H9 (cell line): ENCODE measurements around the gene MEGF9. TPM values are rescaled to one million over a fixed set of nuclear protein-coding genes. Genes with fewer than 3 reads are reported as not detected.

Source experiments
- DNase-seq: peaks from one replicate; pipeline ENCODE4 v3.0.0-alpha.2; 2017
- H2AFZ ChIP-seq: one replicate; pipeline ENCODE4 v1.6.1; 2013; ENCODE audit warnings: mild to moderate bottlenecking, low read length, control low read depth, moderate library complexity
- H2AK5ac ChIP-seq: 2 replicates; pipeline ENCODE4 v1.6.1; 2013; ENCODE audit warnings: low read length, control low read depth, mixed read lengths; ENCODE audit not compliant: insufficient read length
- H2BK120ac ChIP-seq: one replicate; pipeline ENCODE4 v1.6.1; 2013; ENCODE audit warnings: low read depth, mild to moderate bottlenecking, low read length, control low read depth, inconsistent platforms; ENCODE audit not compliant: poor library complexity, severe bottlenecking
- H2BK12ac ChIP-seq: 2 replicates; pipeline ENCODE4 v1.6.1; 2013; ENCODE audit warnings: low read length, control low read depth, mixed read lengths, low read depth; ENCODE audit not compliant: insufficient read length
- H2BK15ac ChIP-seq: 2 replicates; pipeline ENCODE4 v1.6.1; 2013; ENCODE audit warnings: low read depth, low read length, control low read depth
- H2BK20ac ChIP-seq: one replicate; pipeline ENCODE4 v1.6.1; 2013; ENCODE audit warnings: low read depth, mild to moderate bottlenecking, low read length, control low read depth, inconsistent platforms; ENCODE audit not compliant: poor library complexity, severe bottlenecking
- H2BK5ac ChIP-seq: 2 replicates; pipeline ENCODE4 v1.6.1; 2013; ENCODE audit warnings: low read length, control low read depth, mixed read lengths; ENCODE audit not compliant: insufficient read length
- H3K14ac ChIP-seq: 2 replicates; pipeline ENCODE4 v1.6.1; 2013; ENCODE audit warnings: low read length, control low read depth; ENCODE audit not compliant: insufficient read depth
- H3K18ac ChIP-seq: 2 replicates; pipeline ENCODE4 v1.6.1; 2013; ENCODE audit warnings: low read depth, mild to moderate bottlenecking, mixed read lengths, low read length, control low read depth; ENCODE audit not compliant: insufficient read length
- H3K23ac ChIP-seq: 2 replicates; pipeline ENCODE4 v1.6.1; 2013; ENCODE audit warnings: low read length, control low read depth, mixed read lengths, low read depth; ENCODE audit not compliant: insufficient read length
- H3K23me2 ChIP-seq: 2 replicates; pipeline ENCODE4 v1.6.1; 2013; ENCODE audit warnings: low read depth, mild to moderate bottlenecking, mixed read lengths, low read length, control low read depth; ENCODE audit not compliant: insufficient read length, poor library complexity, severe bottlenecking
- H3K27ac ChIP-seq: 2 replicates; pipeline ENCODE4 v1.5.1; 2013; ENCODE audit warnings: low read length, control low read depth, mixed read lengths, low read depth; ENCODE audit not compliant: insufficient read length
- H3K27me3 ChIP-seq: 2 replicates; pipeline ENCODE4 v1.6.1; 2013; ENCODE audit warnings: low read length, control low read depth, inconsistent platforms; ENCODE audit not compliant: insufficient read depth
- H3K4ac ChIP-seq: 2 replicates; pipeline ENCODE4 v1.6.1; 2013; ENCODE audit warnings: low read depth, mild to moderate bottlenecking, control low read depth, inconsistent platforms, low read length, moderate library complexity
- H3K4me1 ChIP-seq: 2 replicates; pipeline ENCODE4 v1.6.1; 2013; ENCODE audit warnings: low read length, control low read depth, inconsistent platforms; ENCODE audit not compliant: insufficient read depth
- H3K4me2 ChIP-seq: 2 replicates; pipeline ENCODE4 v1.6.1; 2013; ENCODE audit warnings: low read length, control low read depth, mixed read lengths; ENCODE audit not compliant: insufficient read length, insufficient read depth
- H3K56ac ChIP-seq: 2 replicates; pipeline ENCODE4 v1.6.1; 2013; ENCODE audit warnings: low read depth, mild to moderate bottlenecking, mixed read lengths, low read length, control low read depth; ENCODE audit not compliant: insufficient read length
- H3K79me1 ChIP-seq: 2 replicates; pipeline ENCODE4 v1.6.1; 2013; ENCODE audit warnings: low read depth, mild to moderate bottlenecking, moderate library complexity, low read length, control low read depth, inconsistent platforms; ENCODE audit not compliant: insufficient read depth, poor library complexity, severe bottlenecking
- H3K79me2 ChIP-seq: 2 replicates; pipeline ENCODE4 v1.6.1; 2013; ENCODE audit warnings: low read length, control low read depth, inconsistent platforms; ENCODE audit not compliant: insufficient read depth
- H3K9ac ChIP-seq: 2 replicates; pipeline ENCODE4 v1.6.1; 2013; ENCODE audit warnings: low read length, control low read depth, mixed read lengths; ENCODE audit not compliant: insufficient read length; ENCODE audit errors: extremely low read depth
- H3K9me3 ChIP-seq: one replicate; pipeline ENCODE4 v1.6.1; 2013; ENCODE audit warnings: low read depth, low read length, inconsistent platforms; ENCODE audit not compliant: control insufficient read depth
- H3T11ph ChIP-seq: one replicate; pipeline ENCODE4 v1.6.1; 2013; ENCODE audit warnings: mild to moderate bottlenecking, low read length, control low read depth, inconsistent platforms
- H4K20me1 ChIP-seq: one replicate; pipeline ENCODE4 v1.6.1; 2013; ENCODE audit not compliant: control insufficient read depth, insufficient read length, insufficient read depth
- H4K5ac ChIP-seq: 2 replicates; pipeline ENCODE4 v1.6.1; 2013; ENCODE audit warnings: low read depth, mild to moderate bottlenecking, mixed read lengths, low read length, control low read depth; ENCODE audit not compliant: insufficient read length
- H4K8ac ChIP-seq: replicated peaks from 2 replicates; pipeline ENCODE4 v1.6.1; 2013; ENCODE audit warnings: low read length, control low read depth, mixed read lengths, low read depth; ENCODE audit not compliant: insufficient read length
- H4K91ac ChIP-seq: 2 replicates; pipeline ENCODE4 v1.6.1; 2013; ENCODE audit warnings: low read depth, mild to moderate bottlenecking, moderate library complexity, mixed read lengths, low read length, control low read depth; ENCODE audit not compliant: insufficient read length
- H3K27ac Mint-ChIP-seq, 3 experiments: 2 replicates in 2 of 3; 3 replicates in 1 of 3; pipeline ENCODE4 v1.8.0; 2020 to 2021; ENCODE audit warnings: mixed read lengths in 3 of 3, mild to moderate bottlenecking in 1 of 3, moderate library complexity in 1 of 3
- H3K27me3 Mint-ChIP-seq: 2 replicates; pipeline ENCODE4 v1.8.0; 2021; ENCODE audit warnings: low read depth, mild to moderate bottlenecking, moderate library complexity, mixed read lengths
- H3K36me3 Mint-ChIP-seq, 3 experiments: 2 replicates in 2 of 3; 3 replicates in 1 of 3; pipeline ENCODE4 v1.8.0; 2020 to 2021; ENCODE audit warnings: low read depth in 3 of 3, mixed read lengths in 3 of 3; ENCODE audit not compliant: insufficient read depth in 1 of 3
- H3K4me1 Mint-ChIP-seq, 2 experiments: 2 replicates each; pipeline ENCODE4 v1.8.0; 2020; ENCODE audit warnings: mixed read lengths in 2 of 2
- H3K4me3 Mint-ChIP-seq, 2 experiments: 2 replicates in 1 of 2; 3 replicates in 1 of 2; pipeline ENCODE4 v1.8.0; 2020 to 2021; ENCODE audit warnings: mild to moderate bottlenecking in 2 of 2, mixed read lengths in 2 of 2, moderate library complexity in 1 of 2
- H3K9me3 Mint-ChIP-seq, 2 experiments: 2 replicates in 1 of 2; 3 replicates in 1 of 2; pipeline ENCODE4 v1.8.0; 2020; ENCODE audit warnings: mild to moderate bottlenecking in 2 of 2, mixed read lengths in 2 of 2, moderate library complexity in 1 of 2
- WGBS: extraction: QIAGEN DNeasy Blood & Tissue Kit; methylation state at CpG from one replicate; pipeline ENCODE4 v1.1.7; 2013; ENCODE audit warnings: missing lambda C conversion rate, low lambda C conversion rate, mixed read lengths; ENCODE audit not compliant: insufficient read length; ENCODE audit errors: extremely low coverage; 5-methylcytosine and 5-hydroxymethylcytosine counted together
- total RNA-seq: library from RNA; stranded (reverse); gene quantifications from 2 replicates; pipeline ENCODE4 v1.2.1, GENCODE V29; 2021
- TF ChIP-seq, protein P1 (sequence below): fragments of 200-600 bp; sonication (generic); conservative IDR thresholded peaks from 3 replicates; pipeline ENCODE4 v1.8.0; 2021; ENCODE audit warnings: antibody characterized with exemption, mild to moderate bottlenecking

MEGF9 gene
- total RNA-seq, 1 experiment from 2014 or later: 0.94 TPM

DNA sequence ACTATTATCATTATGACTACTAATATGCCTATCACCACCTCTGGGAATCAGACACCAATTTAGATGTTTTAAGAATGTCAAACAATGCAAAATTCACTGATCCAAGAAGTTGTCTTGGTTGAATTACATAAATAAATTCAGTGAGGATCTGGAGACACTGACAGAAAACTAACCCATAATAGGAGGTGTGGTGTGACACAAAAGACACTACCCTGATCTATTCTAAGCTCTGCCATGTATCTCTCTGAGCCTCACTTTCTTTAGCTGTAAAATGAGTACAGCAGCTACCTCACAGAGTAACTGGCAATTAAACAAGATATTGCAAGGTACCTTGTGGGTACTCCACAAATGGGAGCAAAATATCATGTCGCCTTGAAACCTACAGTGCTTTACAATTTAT is 141.8 kb downstream of the MEGF9 start:
- H3K27ac ChIP-seq: no peak overlapping the region
- peaks cover 22% of the 10 kb centered on the region; the same call in 1 of the 2 replicates for H3K79me2 ChIP-seq
- H4K91ac ChIP-seq: no peak overlapping the region
- Mint-ChIP-seq H3K9me3 (no peaks in the 10 kb centered on the region), H3K4me1 (no peaks in the 10 kb centered on the region), H3K27ac (no peak overlapping the region), H3K36me3 (peaks cover 25 to 53% (median 44%) of the 10 kb centered on the region in 3 experiments; a peak in 6 of 7 replicates), H3K27me3 (no peaks in the 10 kb centered on the region), H3K4me3 (no peak overlapping the region)
- H3K27me3 ChIP-seq: no peaks in the 10 kb centered on the region
- H3K4me2 ChIP-seq: no peak overlapping the region
- TF ChIP-seq, protein P1, sequence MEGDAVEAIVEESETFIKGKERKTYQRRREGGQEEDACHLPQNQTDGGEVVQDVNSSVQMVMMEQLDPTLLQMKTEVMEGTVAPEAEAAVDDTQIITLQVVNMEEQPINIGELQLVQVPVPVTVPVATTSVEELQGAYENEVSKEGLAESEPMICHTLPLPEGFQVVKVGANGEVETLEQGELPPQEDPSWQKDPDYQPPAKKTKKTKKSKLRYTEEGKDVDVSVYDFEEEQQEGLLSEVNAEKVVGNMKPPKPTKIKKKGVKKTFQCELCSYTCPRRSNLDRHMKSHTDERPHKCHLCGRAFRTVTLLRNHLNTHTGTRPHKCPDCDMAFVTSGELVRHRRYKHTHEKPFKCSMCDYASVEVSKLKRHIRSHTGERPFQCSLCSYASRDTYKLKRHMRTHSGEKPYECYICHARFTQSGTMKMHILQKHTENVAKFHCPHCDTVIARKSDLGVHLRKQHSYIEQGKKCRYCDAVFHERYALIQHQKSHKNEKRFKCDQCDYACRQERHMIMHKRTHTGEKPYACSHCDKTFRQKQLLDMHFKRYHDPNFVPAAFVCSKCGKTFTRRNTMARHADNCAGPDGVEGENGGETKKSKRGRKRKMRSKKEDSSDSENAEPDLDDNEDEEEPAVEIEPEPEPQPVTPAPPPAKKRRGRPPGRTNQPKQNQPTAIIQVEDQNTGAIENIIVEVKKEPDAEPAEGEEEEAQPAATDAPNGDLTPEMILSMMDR: no peak
- H3K23me2 ChIP-seq: no peaks in the 10 kb centered on the region
- no peak overlapping the region for H3K18ac ChIP-seq
- no peak overlapping the region for H2BK20ac ChIP-seq
- H3K9ac ChIP-seq: no peak overlapping the region
- H3K56ac ChIP-seq: no peak overlapping the region
- H4K20me1 ChIP-seq: no peaks in the 10 kb centered on the region
- H2BK12ac ChIP-seq: no peak overlapping the region
- H3K14ac ChIP-seq: no peak overlapping the region
- DNase-seq: no peak
- no peak overlapping the region for H3K23ac ChIP-seq
- no peak overlapping the region for H2BK120ac ChIP-seq
- H2BK15ac ChIP-seq: no peak overlapping the region
- H2AK5ac ChIP-seq: no peak overlapping the region
- no peak overlapping the region for H2BK5ac ChIP-seq
- no peaks in the 10 kb centered on the region for H3K9me3 ChIP-seq
- no peak overlapping the region for H4K5ac ChIP-seq
- H3K4me1 ChIP-seq: no peaks in the 10 kb centered on the region
- H3T11ph ChIP-seq: no peak overlapping the region
- WGBS: no CpG with 5 or more reads among the region's 1 CpG
- no peak overlapping the region for H3K4ac ChIP-seq
- no peak overlapping the region for H2AFZ ChIP-seq
- H3K79me1 ChIP-seq: peaks cover 9% of the 10 kb centered on the region
- H4K8ac ChIP-seq: no peak overlapping the region
